ENCODE measurements around the gene LMF1. TPM values are rescaled to one million over a fixed set of nuclear protein-coding genes. Genes with fewer than 3 reads are reported as not detected.

LMF1 gene
- total RNA-seq, 2 donors from 2014 or later = 15.8 to 20.1 TPM

- no peak overlapping the region for H3K4me3 ChIP-seq
- no peaks in the 10 kb centered on the region for H3K36me3 ChIP-seq (replicated peaks in 1 of 2; ENCODE audit: insufficient read depth in 1 of 2, low read depth in 2 of 2)
- DNase-seq (no peak), ATAC-seq (no peak)
- H3K27me3 ChIP-seq = peaks cover 0 to 11% of the 10 kb centered on the region in 2 donors
- intact Hi-C loops (cut with DNase I) = no loop called here
- no peak for TF ChIP-seq CTCF (IDR thresholded peaks at IDR 0.05)
- TF ChIP-seq POLR2A (IDR thresholded peaks at IDR 0.05) = no peak
- 84 to 87% methylated on average over 9 to 19 of the region's 22 CpGs for WGBS, 2 donors
- H3K27ac ChIP-seq = no peak overlapping the region
- peaks cover 26% of the 10 kb centered on the region for H3K4me1 ChIP-seq
- no peaks in the 10 kb centered on the region for H3K9me3 ChIP-seq
These were observed 13.4 kb upstream of the LMF1 start for GRCh38 chr16:984121-984694.

- 57 to 65% methylated on average over 26 to 59 of the region's 59 CpGs for WGBS, 2 donors
- intact Hi-C loops (cut with DNase I) = no loop called here
- DNase-seq (no peak), ATAC-seq (no peak)
- TF ChIP-seq POLR2A (IDR thresholded peaks at IDR 0.05) = no peak
- no peak for TF ChIP-seq CTCF (IDR thresholded peaks at IDR 0.05)
- Histone ChIP-seq H3K4me1 (peaks cover 31% of the 10 kb centered on the region), H3K9me3 (no peaks in the 10 kb centered on the region), H3K4me3 (no peak overlapping the region), H3K27me3 (peaks cover 0 to 11% of the 10 kb centered on the region in 2 donors), H3K36me3 (replicated peaks in 1 of 2; ENCODE audit: insufficient read depth in 1 of 2, low read depth in 2 of 2) (no peaks in the 10 kb centered on the region), H3K27ac (no peak overlapping the region)
These were observed 12.6 kb upstream of the LMF1 start for GRCh38 chr16:983044-984030.

GRCh38 chr16:982145-983043, 11.6 kb upstream of the LMF1 start:
- ATAC-seq (no peak), DNase-seq (no peak)
- Histone ChIP-seq H3K36me3 (replicated peaks in 1 of 2; ENCODE audit: insufficient read depth in 1 of 2, low read depth in 2 of 2) (no peaks in the 10 kb centered on the region), H3K4me1 (peaks cover 41% of the 10 kb centered on the region), H3K27me3 (peaks cover 0 to 11% of the 10 kb centered on the region in 2 donors), H3K27ac (no peak overlapping the region), H3K9me3 (no peaks in the 10 kb centered on the region), H3K4me3 (no peak overlapping the region)
- intact Hi-C loops (cut with DNase I) = no loop called here
- TF ChIP-seq POLR2A (IDR thresholded peaks at IDR 0.05) (no peak), CTCF (IDR thresholded peaks at IDR 0.05) (no peak)
- 16 to 32% methylated on average over 25 to 62 of the region's 76 CpGs for WGBS, 2 donors

- Histone ChIP-seq H3K36me3 (replicated peaks in 1 of 2; ENCODE audit: insufficient read depth in 1 of 2, low read depth in 2 of 2) (no peaks in the 10 kb centered on the region), H3K4me1 (peaks cover 47% of the 10 kb centered on the region), H3K9me3 (no peaks in the 10 kb centered on the region), H3K27me3 (peaks cover 0 to 11% of the 10 kb centered on the region in 2 donors), H3K27ac (no peak within 1 kb of the TSS), H3K4me3 (peak within 1 kb of the TSS in 1 of 2 donors; percentile 6)
- DNase-seq (no peak), ATAC-seq (peak; percentile 3)
- TF ChIP-seq CTCF (IDR thresholded peaks at IDR 0.05) (no peak), POLR2A (IDR thresholded peaks at IDR 0.05) (no peak)
- 0 to 1% methylated on average over 6 to 76 of the region's 80 CpGs for WGBS, 2 donors
- intact Hi-C loops (cut with DNase I) = no loop called here
These were observed 10.9 kb upstream of the LMF1 start, which contains the start of gene SOX8 for GRCh38 chr16:981695-982144. TSS of gene SOX8 (plus strand) at chr16:981770. CDS start at chr16:981923, 153 bp downstream.
